WTC11 (cell line): ENCODE results near the gene ZNF771. TPM values are rescaled to one million over a fixed set of nuclear protein-coding genes. Genes with fewer than 3 reads are reported as not detected.

ENCODE experiments used
- ATAC-seq: fragments of 200-7000 bp; cut with Tn5 transposase; 2 replicates; pipeline ENCODE4 v1.10.0; 2021; ENCODE audit warnings: mild to moderate bottlenecking, moderate library complexity
- CTCF ChIA-PET: fragments of 300-600 bp; sonication (Branson Sonifier 250); formaldehyde crosslinking; loops from one replicate; lab custom pipeline; 2021; ENCODE audit warnings: antibody characterized with exemption; lab: Charles Lee
- POLR2A ChIA-PET: fragments of 350-600 bp; sonication (Branson Sonifier 250); formaldehyde crosslinking; loops from one replicate; lab custom pipeline; 2021; ENCODE audit warnings: antibody characterized with exemption; lab: Charles Lee
- DNase-seq: peaks from one replicate; pipeline ENCODE4 v3.0.0; 2021; ENCODE audit warnings: low spot score
- H3K27ac Mint-ChIP-seq: 2 replicates; pipeline ENCODE4 v1.8.0; 2021; ENCODE audit warnings: mixed read lengths
- H3K27me3 Mint-ChIP-seq: 2 replicates; pipeline ENCODE4 v1.8.0; 2021; ENCODE audit warnings: low read depth, mild to moderate bottlenecking, moderate library complexity, mixed read lengths
- H3K36me3 Mint-ChIP-seq: 2 replicates; pipeline ENCODE4 v1.8.0; 2021; ENCODE audit warnings: mixed read lengths
- H3K4me1 Mint-ChIP-seq: 2 replicates; pipeline ENCODE4 v1.8.0; 2022; ENCODE audit warnings: mixed read lengths
- H3K4me3 Mint-ChIP-seq: 2 replicates; pipeline ENCODE4 v1.8.0; 2021; ENCODE audit warnings: mild to moderate bottlenecking, moderate library complexity, mixed read lengths
- H3K9me3 Mint-ChIP-seq: 2 replicates; pipeline ENCODE4 v1.8.0; 2021; ENCODE audit warnings: mixed read lengths
- NFE2L1 ChIP-seq: sonication (generic); formaldehyde crosslinking; IDR thresholded peaks from 2 replicates; pipeline ENCODE4 v1.8.1; 2023; ENCODE audit warnings: missing genetic modification reagents
- NR1H2 ChIP-seq: sonication (generic); formaldehyde crosslinking; IDR thresholded peaks from 2 replicates; pipeline ENCODE4 v1.9.0; 2021; ENCODE audit warnings: mild to moderate bottlenecking, moderate library complexity, missing genetic modification reagents
- total RNA-seq: library from RNA; stranded (reverse); gene quantifications from 3 replicates; pipeline ENCODE4 v1.2.3, GENCODE V29; 2021

ZNF771 gene
- total RNA-seq, 1 experiment from 2014 or later, result 10.0 TPM

DNA sequence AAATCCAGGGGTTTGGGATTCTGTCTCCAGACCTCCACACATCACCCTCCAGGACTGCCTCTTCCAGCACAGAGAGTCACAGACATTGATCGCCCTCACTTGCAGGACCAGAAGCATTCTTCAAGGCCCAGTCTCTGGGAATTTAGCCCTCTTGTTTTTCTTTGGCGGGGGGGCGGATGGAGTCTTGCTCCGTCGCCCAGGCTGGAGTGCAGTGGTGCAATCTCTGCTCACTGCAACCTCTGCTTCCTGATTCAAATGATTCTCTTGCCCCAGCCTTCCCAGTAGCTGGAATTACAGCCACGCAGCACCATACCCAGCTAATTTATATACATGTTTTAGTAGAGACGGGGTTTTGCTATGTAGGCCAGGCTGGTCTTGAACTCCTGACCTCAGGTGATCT lies 56.7 kb downstream of the ZNF771 start:
- H3K27me3 Mint-ChIP-seq, result peaks cover 3% of the 10 kb centered on the region
- DNase-seq, result no peak
- no peak for ATAC-seq
- H3K4me3 Mint-ChIP-seq, result no peak overlapping the region
- H3K9me3 Mint-ChIP-seq, result no peaks in the 10 kb centered on the region
- no peaks in the 10 kb centered on the region for H3K4me1 Mint-ChIP-seq
- H3K27ac Mint-ChIP-seq, result no peak overlapping the region
- CTCF ChIA-PET, result no interaction called here
- H3K36me3 Mint-ChIP-seq, result no peaks in the 10 kb centered on the region
- TF ChIP-seq NR1H2 (CRISPR knock-in tag), result no peak
- TF ChIP-seq NFE2L1 (CRISPR knock-in tag), result no peak
- POLR2A ChIA-PET, result no interaction called here

Other genes with a start within 250 kb of the ZNF771 start
- 6.2 to 10.0 TPM (median 6.5 TPM) in 3 replicates for gene CORO1A, start 224.0 kb upstream of the ZNF771 start, total RNA-seq
- 191 to 206 TPM (median 192 TPM) in 3 replicates for gene BOLA2B, start 213.9 kb upstream of the ZNF771 start, total RNA-seq
- 37.2 to 77.0 TPM (median 53.2 TPM) in 3 replicates for gene SLX1A, start 213.7 kb upstream of the ZNF771 start, total RNA-seq
- gene SULT1A3, start 208.4 kb upstream of the ZNF771 start, total RNA-seq, result 7.1 to 11.3 TPM (median 8.3 TPM) in 3 replicates
- gene NPIPB13, start 159.1 kb upstream of the ZNF771 start, total RNA-seq, result 5.4 to 9.6 TPM (median 8.4 TPM) in 3 replicates
- 51.0 to 56.6 TPM (median 51.1 TPM) in 3 replicates for gene CD2BP2, start 52.3 kb upstream of the ZNF771 start, total RNA-seq
- gene TBC1D10B, start 37.1 kb upstream of the ZNF771 start, total RNA-seq, result 33.4 to 40.5 TPM (median 34.6 TPM) in 3 replicates
- gene MYL11, start 32.8 kb upstream of the ZNF771 start, total RNA-seq, result 0.80 to 1.3 TPM (median 0.85 TPM) in 3 replicates
- 2.3 to 2.7 TPM (median 2.6 TPM) in 3 replicates for gene SEPTIN1, start 25.0 kb upstream of the ZNF771 start, total RNA-seq
- gene ZNF48, start 12.2 kb upstream of the ZNF771 start, total RNA-seq, result 31.3 to 39.3 TPM (median 32.1 TPM) in 3 replicates
- 69.0 to 72.2 TPM (median 70.5 TPM) in 3 replicates for gene DCTPP1, start 22.4 kb downstream of the ZNF771 start, total RNA-seq
- 50.4 to 55.2 TPM (median 53.5 TPM) in 3 replicates for gene SEPHS2, start 38.3 kb downstream of the ZNF771 start, total RNA-seq
- 0.64 to 1.1 TPM (median 1.0 TPM) in 3 replicates for gene ITGAL, start 65.1 kb downstream of the ZNF771 start, total RNA-seq
- gene ZNF768, start 119.0 kb downstream of the ZNF771 start, total RNA-seq, result 35.9 to 43.0 TPM (median 42.4 TPM) in 3 replicates
- gene ZNF747, start 127.3 kb downstream of the ZNF771 start, total RNA-seq, result 11.3 to 11.7 TPM (median 11.5 TPM) in 3 replicates
- 9.0 to 10.4 TPM (median 9.1 TPM) in 3 replicates for gene ZNF764, start 150.8 kb downstream of the ZNF771 start, total RNA-seq
- gene ZNF688, start 164.1 kb downstream of the ZNF771 start, total RNA-seq, result 4.2 to 6.0 TPM (median 4.9 TPM) in 3 replicates
- 15.4 to 16.5 TPM (median 16.0 TPM) in 3 replicates for gene ZNF785, start 178.1 kb downstream of the ZNF771 start, total RNA-seq
- gene ZNF689, start 202.8 kb downstream of the ZNF771 start, total RNA-seq, result 13.2 to 16.3 TPM (median 15.9 TPM) in 3 replicates
- gene PRR14, start 243.4 kb downstream of the ZNF771 start, total RNA-seq, result 21.9 to 24.3 TPM (median 22.0 TPM) in 3 replicates